ENCODE results near the gene EHMT1. TPM values are rescaled to one million over a fixed set of nuclear protein-coding genes. Genes with fewer than 3 reads are reported as not detected.
A peak's percentile ranks its signal among the peaks of the same experiment; 100 is the strongest.

EHMT1 gene
- total and polyA plus RNA-seq, 2 of the 8 experiments (the other 6 are each of a cell fraction or from before 2014, with no cell fraction given), result 95.7 to 163 TPM

DNA sequence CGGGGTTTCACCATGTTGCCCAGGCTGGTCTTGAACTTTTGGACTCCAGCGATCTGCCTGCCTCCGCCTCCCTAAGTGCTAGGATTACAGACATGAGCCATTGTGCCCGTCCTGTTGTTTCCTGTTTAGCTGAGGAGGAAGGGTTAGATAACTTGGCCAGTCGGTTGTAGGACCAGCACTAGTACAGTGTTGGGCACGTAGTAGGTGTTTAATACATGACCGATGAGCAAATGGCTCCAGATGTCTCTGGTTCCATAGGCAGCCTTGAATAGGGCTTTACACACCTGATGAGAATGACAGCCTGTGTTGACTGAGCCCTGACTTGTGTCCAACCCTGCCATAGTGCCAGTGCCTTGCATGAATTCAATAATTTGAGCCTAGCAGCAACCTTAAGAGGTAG is 1.8 kb downstream of the EHMT1 start:
- no peaks in the 10 kb centered on the region for H3K9me3 ChIP-seq (ENCODE audit: insufficient read depth in 2 of 2, low read depth in 1 of 2, low read length in 1 of 2)
- no peak overlapping the region; the same call in 1 of the 2 replicates for H2BK12ac ChIP-seq (ENCODE audit: low read depth, low read length)
- ChIA-PET POLR2A (ENCODE audit: partially characterized antibody) (interaction anchor here (0.7 to 3.5 kb wide), 4 partner anchors 12 to 51 kb away, joined by 3 to 25 read pairs (median 12); partner anchors contain the start of gene ZMYND19), CTCF (ENCODE audit: partially characterized antibody) (interaction anchor here (0.5 to 2.8 kb wide), 13 partner anchors 11 to 164 kb away, joined by 3 to 15 read pairs (median 4); no protein-coding TSS in a partner anchor)
- H2BK120ac ChIP-seq (replicated peaks; ENCODE audit: low read depth, low read length), result no peak overlapping the region
- WGBS, 2 experiments (ENCODE audit: extremely low coverage in 1 of 2, insufficient coverage in 1 of 2, insufficient read length in 1 of 2, insufficient replicate concordance in 2 of 2, low coverage in 1 of 2, low lambda C conversion rate in 2 of 2, missing lambda C conversion rate in 1 of 2), result 94% methylated on average over 7 of the region's 7 CpGs; no CpG with 5 or more reads in 1 of the 2 experiments
- H3K4me2 ChIP-seq (ENCODE audit: insufficient read depth in 1 of 2, low read depth in 2 of 2, low read length in 2 of 2), result peak overlapping the region; percentile 42 to 97; a peak in 3 of 4 replicates
- H4K8ac ChIP-seq (ENCODE audit: extremely low read depth, insufficient read depth, low read length), result no peak overlapping the region
- H3K79me1 ChIP-seq (ENCODE audit: low read depth, low read length), result peaks cover 13% of the 10 kb centered on the region
- 0 out of 8 replicates have a peak overlapping the region, but pooled peaks of 1 of the 4 experiments have one; percentile 17 for H3K4me3 ChIP-seq (ENCODE audit: extremely low read depth in 1 of 4, insufficient read depth in 2 of 4, low read depth in 3 of 4, low read length in 4 of 4)
- H3K4me1 ChIP-seq (replicated peaks in 1 of 4; ENCODE audit: control insufficient read depth in 3 of 4, insufficient read depth in 4 of 4, low read length in 3 of 4), result peaks cover 0 to 16% (median 6%) of the 10 kb centered on the region in 4 experiments; a peak in 6 of 7 replicates
- H3K14ac ChIP-seq (ENCODE audit: insufficient read length), result no peak overlapping the region
- peaks cover 49 to 79% of the 10 kb centered on the region in 2 experiments for H3K79me2 ChIP-seq (ENCODE audit: control insufficient read depth in 1 of 2, insufficient read depth in 2 of 2, low read length in 2 of 2)
- peaks cover 5 to 12% (median 6%) of the 10 kb centered on the region in 4 experiments; a peak in 6 of 8 replicates for H3K36me3 ChIP-seq (ENCODE audit: control insufficient read depth in 2 of 4, insufficient read depth in 4 of 4, low read length in 3 of 4)
- H3K27ac ChIP-seq (ENCODE audit: low read depth, low read length), result no peak overlapping the region
- no peak overlapping the region for H2AFZ ChIP-seq (ENCODE audit: low read length)
- peak overlapping the region; percentile 6 for H3K4ac ChIP-seq (replicated peaks; ENCODE audit: insufficient read length, low read depth, low read length)
- DNase-seq (ENCODE audit: low read depth in 1 of 2, low spot score in 2 of 2), result no peak
- TF ChIP-seq SIX5 (IDR thresholded peaks at IDR 0.05; ENCODE audit: low read depth, low read length) (no peak), JUND (IDR thresholded peaks at IDR 0.05; ENCODE audit: low read length) (no peak), MAFK (IDR thresholded peaks at IDR 0.05; ENCODE audit: low read depth, low read length) (no peak)
- TF ChIP-seq, protein P1, sequence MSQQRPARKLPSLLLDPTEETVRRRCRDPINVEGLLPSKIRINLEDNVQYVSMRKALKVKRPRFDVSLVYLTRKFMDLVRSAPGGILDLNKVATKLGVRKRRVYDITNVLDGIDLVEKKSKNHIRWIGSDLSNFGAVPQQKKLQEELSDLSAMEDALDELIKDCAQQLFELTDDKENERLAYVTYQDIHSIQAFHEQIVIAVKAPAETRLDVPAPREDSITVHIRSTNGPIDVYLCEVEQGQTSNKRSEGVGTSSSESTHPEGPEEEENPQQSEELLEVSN (IDR thresholded peaks at IDR 0.05), result no peak
- H4K91ac ChIP-seq (replicated peaks; ENCODE audit: insufficient read length, low read length), result no peak overlapping the region
- no peak overlapping the region for H3K18ac ChIP-seq (ENCODE audit: extremely low read depth, low read length)
- no peak for FAIRE-seq
- no peak overlapping the region for H4K5ac ChIP-seq (ENCODE audit: insufficient read length, low read depth, low read length)
- H2BK15ac ChIP-seq (ENCODE audit: low read length), result no peak overlapping the region
- no peak overlapping the region for H2AK5ac ChIP-seq (ENCODE audit: low read depth, low read length)
- H3K23ac ChIP-seq (ENCODE audit: insufficient read length), result no peak overlapping the region
- no peak overlapping the region for H2BK20ac ChIP-seq (ENCODE audit: low read length)
- H4K20me1 ChIP-seq (replicated peaks in 1 of 2; ENCODE audit: control insufficient read depth in 1 of 2, insufficient read depth in 2 of 2, low read length in 2 of 2), result peaks cover 4 to 25% of the 10 kb centered on the region in 2 experiments
- H3K27me3 ChIP-seq (replicated peaks in 1 of 4; ENCODE audit: control insufficient read depth in 3 of 4, extremely low read depth in 1 of 4, insufficient read depth in 3 of 4, low read length in 3 of 4), result no peaks in the 10 kb centered on the region
- H3K56ac ChIP-seq (replicated peaks; ENCODE audit: insufficient read length, low read depth, low read length), result no peak overlapping the region
- H3K23me2 ChIP-seq (ENCODE audit: low read depth, low read length), result peaks cover 4% of the 10 kb centered on the region; the same call in 1 of the 2 replicates
- no peak overlapping the region for H3K9ac ChIP-seq (replicated peaks in 1 of 4; ENCODE audit: extremely low read depth in 1 of 4, low read depth in 3 of 4, low read length in 3 of 4)
- H2BK5ac ChIP-seq (ENCODE audit: low read depth, low read length), result peak overlapping the region; percentile 10; the same call in 1 of the 2 replicates

Measured in H1 (cell line).